PC-3 (cell line): ENCODE data around the gene MFN2. TPM values are rescaled to one million over a fixed set of nuclear protein-coding genes. Genes with fewer than 3 reads are reported as not detected.

ENCODE experiments used
- ATAC-seq: fragments of 200-7000 bp; cut with Tn5 transposase; 2 replicates; pipeline ENCODE4 v1.9.1; 2020; ENCODE audit warnings: mild to moderate bottlenecking, moderate library complexity
- BruUV-seq: library from RNA; stranded (reverse); fragments of 400-500 nt; replicated peaks from 2 replicates; lab custom pipeline; 2021; lab: Mats Ljungman, UMichigan
- CTCF ChIA-PET: fragments of 300-600 bp; sonication (Branson Sonifier 250); formaldehyde crosslinking; loops from one replicate; lab custom pipeline; 2022; ENCODE audit warnings: antibody characterized with exemption; lab: Charles Lee
- POLR2A ChIA-PET: fragments of 300-600 bp; sonication (Branson Sonifier 250); formaldehyde crosslinking; loops from one replicate; lab custom pipeline; 2022; ENCODE audit warnings: antibody characterized with exemption; ENCODE audit not compliant: unreplicated experiment; lab: Charles Lee
- DNase-seq: peaks from one replicate; pipeline ENCODE4 v3.0.0-alpha.2; 2015
- H2AFZ ChIP-seq: fragments of 300-600 bp; sonication (generic); 2 replicates; pipeline ENCODE4 v1.6.0; 2016; ENCODE audit warnings: antibody characterized with exemption, low read length
- H3F3A ChIP-seq: fragments of 300-600 bp; sonication (generic); one replicate; pipeline ENCODE4 v1.6.0; 2017; ENCODE audit warnings: antibody characterized with exemption, low read length, control low read depth, mild to moderate bottlenecking; ENCODE audit not compliant: unreplicated experiment
- H3K27ac ChIP-seq: fragments of 300-600 bp; sonication (generic); 2 replicates; pipeline ENCODE4 v1.5.1; 2016; ENCODE audit warnings: mild to moderate bottlenecking, low read length
- H3K27me3 ChIP-seq: fragments of 300-600 bp; sonication (generic); 2 replicates; pipeline ENCODE4 v1.6.1; 2016; ENCODE audit warnings: low read length, mixed read lengths
- H3K36me3 ChIP-seq: fragments of 300-600 bp; sonication (generic); 2 replicates; pipeline ENCODE4 v1.6.1; 2016; ENCODE audit warnings: low read depth, mixed run types, low read length, mixed read lengths
- H3K4me1 ChIP-seq: fragments of 300-600 bp; sonication (generic); 2 replicates; pipeline ENCODE4 v1.5.1; 2016; ENCODE audit warnings: low read length; ENCODE audit not compliant: insufficient read depth
- H3K4me2 ChIP-seq: fragments of 300-600 bp; sonication (generic); 2 replicates; pipeline ENCODE4 v1.6.0; 2016; ENCODE audit warnings: low read length
- H3K4me3 ChIP-seq: fragments of 300-600 bp; sonication (generic); 2 replicates; pipeline ENCODE4 v1.5.1; 2016; ENCODE audit warnings: mild to moderate bottlenecking, low read length, mixed read lengths
- H3K79me2 ChIP-seq: fragments of 300-600 bp; sonication (generic); 2 replicates; pipeline ENCODE4 v1.6.1; 2017; ENCODE audit warnings: low read length, mixed read lengths
- H3K9ac ChIP-seq: fragments of 300-600 bp; sonication (generic); 2 replicates; pipeline ENCODE4 v1.6.0; 2016; ENCODE audit warnings: mild to moderate bottlenecking, low read length
- H3K9me2 ChIP-seq: fragments of 300-600 bp; sonication (generic); replicated peaks from 2 replicates; pipeline ENCODE4 v1.6.1; 2016; ENCODE audit warnings: mixed run types, low read length, mixed read lengths
- H3K9me3 ChIP-seq: fragments of 300-600 bp; sonication (generic); 2 replicates; pipeline ENCODE4 v1.6.1; 2016; ENCODE audit warnings: low read length, mixed read lengths
- H4K20me1 ChIP-seq: fragments of 300-600 bp; sonication (generic); 2 replicates; pipeline ENCODE4 v1.6.1; 2016; ENCODE audit warnings: low read length, mixed read lengths
- CTCF ChIP-seq: fragments of 300-600 bp; sonication (generic); conservative IDR thresholded peaks from 2 replicates; pipeline ENCODE4 v1.5.1; 2017; ENCODE audit warnings: antibody characterized with exemption, low read depth, mild to moderate bottlenecking, low read length
- EZH2 ChIP-seq: fragments of 300-600 bp; sonication (generic); IDR thresholded peaks from one replicate; pipeline ENCODE4 v1.6.1; 2017; ENCODE audit warnings: antibody characterized with exemption, mild to moderate bottlenecking, low read length; ENCODE audit not compliant: unreplicated experiment
- EZH2phosphoT487 ChIP-seq: fragments of 300-600 bp; sonication (generic); IDR thresholded peaks from 2 replicates; pipeline ENCODE4 v1.6.1; 2018; ENCODE audit warnings: mild to moderate bottlenecking, antibody characterized with exemption, low read length, borderline replicate concordance
- intact Hi-C: fragments of 100-400 bp; cut with micrococcal nuclease; formaldehyde crosslinking; loops from 2 replicates; pipeline ENCODE4 v1.9.0; 2023
- microRNA-seq: library from miRNA; unstranded; fragments of <30 nt; microRNA quantifications from one replicate; pipeline ENCODE4 v1.1.0, GENCODE V29; 2020; ENCODE audit not compliant: unreplicated experiment
- total RNA-seq: library from RNA; depleted of rRNA; stranded (reverse); fragments of >200 nt; gene quantifications from 2 replicates; pipeline ENCODE4 v1.2.3, GENCODE V29; 2014; rRNA removed

Gene MFN2
- total RNA-seq, 1 experiment from 2014 or later, result 97.8 TPM

- ChIA-PET POLR2A (no interaction called here), CTCF (no interaction called here)
- no peaks in the 10 kb centered on the region for H3K9me2 ChIP-seq
- H3F3A ChIP-seq, result no peaks in the 10 kb centered on the region
- H4K20me1 ChIP-seq, result no peaks in the 10 kb centered on the region
- peaks cover 4% of the 10 kb centered on the region; the same call in 1 of the 2 replicates for H3K4me1 ChIP-seq
- ATAC-seq (no peak), DNase-seq (no peak)
- intact Hi-C loops, result no loop called here
- no peak overlapping the region for H3K27ac ChIP-seq
- H3K4me2 ChIP-seq, result no peak overlapping the region
- no TSS peak for BruUV-seq
- H3K4me3 ChIP-seq, result no peak overlapping the region
- TF ChIP-seq EZH2, result no peak
- no peaks in the 10 kb centered on the region for H3K9me3 ChIP-seq
- no peaks in the 10 kb centered on the region for H3K36me3 ChIP-seq
- no peak overlapping the region for H2AFZ ChIP-seq
- no peaks in the 10 kb centered on the region for H3K79me2 ChIP-seq
- no peak overlapping the region for H3K9ac ChIP-seq
- H3K27me3 ChIP-seq, result peaks cover 11% of the 10 kb centered on the region
These were observed 79.6 kb downstream of the MFN2 start for GRCh38 chr1:12059722-12060464.

GRCh38 chr1:12060500-12060899 is 80.3 kb downstream of the MFN2 start:
- Histone ChIP-seq H3K79me2 (no peaks in the 10 kb centered on the region), H4K20me1 (no peaks in the 10 kb centered on the region), H3K27me3 (peaks cover 13% of the 10 kb centered on the region), H3K9me2 (no peaks in the 10 kb centered on the region), H3F3A (no peaks in the 10 kb centered on the region), H3K9ac (no peak overlapping the region), H3K9me3 (no peaks in the 10 kb centered on the region), H3K27ac (no peak overlapping the region), H2AFZ (no peak overlapping the region), H3K4me2 (no peak overlapping the region), H3K4me3 (no peak overlapping the region), H3K36me3 (no peaks in the 10 kb centered on the region), H3K4me1 (peaks cover 4% of the 10 kb centered on the region; the same call in 1 of the 2 replicates)
- ChIA-PET CTCF (no interaction called here), POLR2A (no interaction called here)
- no peak for TF ChIP-seq EZH2phosphoT487
- no peak for TF ChIP-seq CTCF
- TF ChIP-seq EZH2, result no peak
- ATAC-seq (no peak), DNase-seq (no peak)
- no TSS peak for BruUV-seq
- intact Hi-C loops, result no loop called here

Small RNA genes within 50 kb of the gene (microRNA-seq; reads per million reads assigned to microRNA genes)
- gene MIR6729, result 1.8 reads per million

Other genes starting within 250 kb of the MFN2 start
- gene AGTRAP, start 244.3 kb upstream of the MFN2 start, total RNA-seq, result 73.5 and 76.7 TPM in 2 replicates
- gene C1orf167, start 218.3 kb upstream of the MFN2 start, total RNA-seq, result not detected in 2 replicates
- 13.2 and 24.8 TPM in 2 replicates for gene MTHFR, start 174.5 kb upstream of the MFN2 start, total RNA-seq
- 6.1 and 12.9 TPM in 2 replicates for gene CLCN6, start 174.3 kb upstream of the MFN2 start, total RNA-seq
- gene NPPA, start 132.7 kb upstream of the MFN2 start, total RNA-seq, result not detected in 2 replicates
- gene NPPB, start 121.5 kb upstream of the MFN2 start, total RNA-seq, result not detected in 2 replicates
- gene KIAA2013, start 54.0 kb upstream of the MFN2 start, total RNA-seq, result 78.1 and 89.2 TPM in 2 replicates
- gene PLOD1, start 45.7 kb upstream of the MFN2 start, total RNA-seq, result 179 and 216 TPM in 2 replicates
- 53.5 and 74.9 TPM in 2 replicates for gene MIIP, start 39.1 kb downstream of the MFN2 start, total RNA-seq
- gene TNFRSF8, start 82.9 kb downstream of the MFN2 start, total RNA-seq, result 0.12 TPM in 1 of 2 replicates, not detected in the other
- 0.29 and 1.3 TPM in 2 replicates for gene TNFRSF1B, start 186.5 kb downstream of the MFN2 start, total RNA-seq
- 30.7 and 43.6 TPM in 2 replicates for gene VPS13D, start 249.6 kb downstream of the MFN2 start, total RNA-seq